Measurements from ENCODE around the gene PKD2L2. TPM values are rescaled to one million over a fixed set of nuclear protein-coding genes. Genes with fewer than 3 reads are reported as not detected.

Gene PKD2L2
- total and polyA plus RNA-seq, 2 of the 4 experiments (the other 2 are of a cell fraction) = not detected

- Histone ChIP-seq H4K20me1 (ENCODE audit: insufficient read depth, low read length) (no peaks in the 10 kb centered on the region), H2AK9ac (replicated peaks; ENCODE audit: low read depth, low read length, poor library complexity) (no peak overlapping the region), H3K27me3 (ENCODE audit: control insufficient read depth, insufficient read depth, low read length) (no peaks in the 10 kb centered on the region), H3K56ac (ENCODE audit: extremely low read depth, insufficient read depth, low read length) (no peak overlapping the region), H2BK15ac (ENCODE audit: low read depth, low read length) (no peak overlapping the region), H3K9ac (ENCODE audit: low read depth, low read length) (no peak overlapping the region), H3K4me3 (ENCODE audit: insufficient read depth, low read depth, low read length) (no peak overlapping the region), H3K23ac (ENCODE audit: low read depth, low read length) (no peak overlapping the region), H2BK120ac (ENCODE audit: low read depth, low read length) (no peak overlapping the region), H4K5ac (ENCODE audit: low read depth, low read length) (no peak overlapping the region), H3K27ac (ENCODE audit: insufficient read depth, low read length) (no peak overlapping the region), H3K9me1 (ENCODE audit: insufficient read depth, low read length) (no peaks in the 10 kb centered on the region), H3K4me1 (ENCODE audit: control insufficient read depth, insufficient read depth, low read length) (no peaks in the 10 kb centered on the region), H4K8ac (ENCODE audit: low read depth in 2 of 2, low read length in 2 of 2) (no peak overlapping the region), H3K79me1 (ENCODE audit: low read depth in 1 of 2, low read length in 2 of 2) (no peaks in the 10 kb centered on the region; a peak in 1 of 4 replicates), H3K4ac (ENCODE audit: low read depth, low read length) (no peak overlapping the region), H2AFZ (replicated peaks; ENCODE audit: low read length, poor library complexity) (no peak overlapping the region), H3K36me3 (ENCODE audit: control insufficient read depth, insufficient read depth, low read length) (peaks cover 32% of the 10 kb centered on the region), H3K18ac (ENCODE audit: low read depth, low read length) (no peak overlapping the region), H2AK5ac (ENCODE audit: low read depth, low read length) (no peak overlapping the region), H3K4me2 (ENCODE audit: low read depth, low read length) (no peak overlapping the region), H2BK20ac (ENCODE audit: low read depth, low read length) (no peak overlapping the region), H3K9me3 (ENCODE audit: control insufficient read depth, insufficient read depth, low read length) (no peaks in the 10 kb centered on the region), H2BK5ac (ENCODE audit: low read depth, low read length, poor library complexity, severe bottlenecking) (no peak overlapping the region), H3K14ac (replicated peaks; ENCODE audit: low read depth, low read length) (no peak overlapping the region), H4K91ac (ENCODE audit: insufficient read depth, low read depth, low read length) (no peak overlapping the region)
- ChIA-PET CTCF (interaction anchor here (0.5 kb wide), 1 partner anchor 66 kb away, joined by 3 read pairs; no protein-coding TSS in a partner anchor), POLR2A (ENCODE audit: unreplicated experiment) (no interaction called here)
- TF ChIP-seq BHLHE40 (IDR thresholded peaks at IDR 0.05; ENCODE audit: low read depth, low read length) = no peak
- no peak for TF ChIP-seq RCOR1 (IDR thresholded peaks at IDR 0.05; ENCODE audit: insufficient replicate concordance, low read length)
- no peak for TF ChIP-seq MAZ (IDR thresholded peaks at IDR 0.05; ENCODE audit: borderline replicate concordance, low read depth, low read length)
- no peak for TF ChIP-seq ELK1 (IDR thresholded peaks at IDR 0.05; ENCODE audit: borderline replicate concordance, low read depth, low read length)
- no peak for TF ChIP-seq CTCF (conservative IDR thresholded peaks at IDR 0.05; ENCODE audit: low read depth, low read length)
- no peak for TF ChIP-seq NFE2L2 (IDR thresholded peaks at IDR 0.05; ENCODE audit: low read depth, low read length)
- TF ChIP-seq CHD1 (IDR thresholded peaks at IDR 0.05; ENCODE audit: low read depth, low read length) = no peak
- no peak for TF ChIP-seq POLR2A (IDR thresholded peaks at IDR 0.05; ENCODE audit: low read depth, low read length)
- TF ChIP-seq SMC3 (IDR thresholded peaks at IDR 0.05; ENCODE audit: low read depth, low read length) = no peak
- TF ChIP-seq MXI1 (IDR thresholded peaks at IDR 0.05; ENCODE audit: borderline replicate concordance, low read depth, low read length) = no peak
- TF ChIP-seq USF2 (IDR thresholded peaks at IDR 0.05; ENCODE audit: low read depth, low read length) = no peak
- TF ChIP-seq MAFK (IDR thresholded peaks at IDR 0.05; ENCODE audit: low read depth, low read length) = no peak
- TF ChIP-seq RAD21 (IDR thresholded peaks at IDR 0.05; ENCODE audit: low read length) = no peak
- ATAC-seq (ENCODE audit: low read depth) = no peak
- no peak for DNase-seq
- no CpG with 5 or more reads among the region's 7 CpGs for WGBS, 2 experiments (ENCODE audit: extremely low coverage in 2 of 2, insufficient read length in 1 of 2)
- dilution Hi-C loops (cut with HindIII; ENCODE audit: low sequenced_read_pairs, unreplicated experiment) = no loop called here
- intact Hi-C loops (cut with micrococcal nuclease) = no loop called here
- in situ Hi-C loops (cut with MboI; ENCODE audit: low sequenced_read_pairs) = no loop called here
- BruUV-seq (replicated peaks) = no TSS peak
Measured at GRCh38 chr5:137939331-137939730, 50.1 kb downstream of the PKD2L2 start.

Data from IMR-90 (cell line).